ENCODE results near the gene TRPM2.

DNA sequence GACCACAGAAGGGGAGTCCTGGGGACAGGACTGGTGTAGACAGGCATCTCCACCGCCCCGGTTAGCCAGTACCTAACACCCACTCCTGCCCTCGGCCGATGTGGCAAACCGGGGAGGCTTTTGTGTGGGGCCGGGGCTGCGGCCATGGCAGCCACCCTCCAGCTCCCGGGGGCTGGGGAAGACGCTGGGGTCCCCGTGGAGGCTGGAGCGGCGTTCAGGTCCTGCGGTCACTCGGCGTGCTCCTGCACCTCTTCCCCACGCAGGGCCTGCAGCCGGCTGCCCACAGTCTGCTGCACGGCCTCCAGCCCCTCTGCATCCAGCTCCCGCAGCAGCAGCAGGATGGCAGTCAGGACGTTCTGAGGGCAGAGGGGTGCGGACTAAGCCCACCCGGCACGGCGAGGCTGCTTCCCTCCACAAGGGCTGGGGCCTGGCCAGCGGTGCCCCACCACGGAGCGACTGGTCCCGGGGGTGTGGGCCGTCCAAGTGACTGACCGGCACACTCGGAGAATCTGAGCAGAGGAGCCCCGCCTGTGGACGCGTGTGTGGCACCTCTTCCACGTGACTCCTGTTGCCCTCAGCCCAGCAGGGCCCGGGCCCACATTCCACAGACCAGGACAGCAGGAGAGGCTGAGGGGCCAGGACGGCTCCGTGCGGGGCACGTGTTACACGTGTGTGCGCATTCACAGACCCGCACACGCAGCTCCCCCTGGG, 23.3 kb upstream of the TRPM2 start:
- TF ChIP-seq POLR2A (IDR thresholded peaks at IDR 0.05; ENCODE audit: low read length), result no peak
- no peak for TF ChIP-seq GATA1 (IDR thresholded peaks at IDR 0.05; ENCODE audit: low read depth, low read length)
